Sigmoid colon (tissue), 7 donors: Measurements from ENCODE around the gene SPOPL. TPM values are rescaled to one million over a fixed set of nuclear protein-coding genes. Genes with fewer than 3 reads are reported as not detected.

Experiments used
- DNase-seq: peaks from one replicate; pipeline ENCODE4 v3.0.0-alpha.2; 2019
- H3K27ac ChIP-seq, 4 donors: fragments of 200-600 bp; sonication (generic); one replicate each; pipeline ENCODE4 v1.5.1; 2016 to 2019; ENCODE audit warnings: mild to moderate bottlenecking in 1 of 4
- H3K27me3 ChIP-seq, 3 donors: fragments of 200-600 bp; sonication (generic); one replicate each; pipeline ENCODE4 v1.5.1; 2019; ENCODE audit warnings: mild to moderate bottlenecking in 1 of 3
- H3K36me3 ChIP-seq, 4 donors: fragments of 200-600 bp; sonication (generic); one replicate each; pipeline ENCODE4 v1.5.1; 2016 to 2019
- H3K4me1 ChIP-seq, 4 donors: fragments of 200-600 bp; sonication (generic); one replicate each; pipeline ENCODE4 v1.5.1; 2017 to 2019
- H3K4me3 ChIP-seq, 4 donors: fragments of 200-600 bp; sonication (generic); one replicate each; pipeline ENCODE4 v1.5.1; 2017 to 2019; ENCODE audit warnings: mild to moderate bottlenecking in 2 of 4, moderate library complexity in 1 of 4
- H3K9me3 ChIP-seq, 4 donors: fragments of 200-600 bp in 3 of 4; sonication (generic) in 3 of 4; one replicate each; pipeline versions ENCODE4 v1.5.1 to v1.6.1; 2013 to 2019
- EP300 ChIP-seq, 4 donors: sonication (generic); formaldehyde crosslinking; IDR thresholded peaks; one replicate each; pipeline ENCODE4 v1.6.1; 2017; ENCODE audit warnings: antibody characterized with exemption in 4 of 4
- POLR2A ChIP-seq, 2 donors: fragments of 450-650 bp; IDR thresholded peaks; one replicate each; pipeline ENCODE4 v1.6.1; 2016; ENCODE audit warnings: antibody characterized with exemption in 2 of 2, mild to moderate bottlenecking in 2 of 2, moderate library complexity in 2 of 2
- POLR2AphosphoS5 ChIP-seq, 4 donors: sonication (generic); formaldehyde crosslinking; IDR thresholded peaks; one replicate each; pipeline ENCODE4 v1.6.1; 2017; ENCODE audit warnings: antibody characterized with exemption in 4 of 4
- WGBS, 2 donors: extraction: QIAGEN DNeasy Blood & Tissue Kit; methylation state at CpG; one replicate each; pipeline ENCODE4 v1.1.7; 2013; 5-methylcytosine and 5-hydroxymethylcytosine counted together
- intact Hi-C: fragments of 100-400 bp; cut with DNase I; formaldehyde crosslinking; loops from one replicate; pipeline ENCODE4 v1.15.1; 2023
- polyA plus RNA-seq, 3 donors: library from polyadenylated mRNA; stranded (reverse); fragments of 200-250 nt; gene quantifications; one replicate each; pipeline ENCODE4 v1.2.3, GENCODE V29; 2013
- total RNA-seq, 4 donors: library from RNA; depleted of rRNA; stranded (reverse); fragments of >200 nt; gene quantifications; one replicate each; pipeline ENCODE4 v1.1.0, GENCODE V29; 2016
- TF ChIP-seq, protein P1 (sequence below), 4 experiments: fragments of 450-650 bp in 3 of 4; fragments of 200-600 bp in 1 of 4; IDR thresholded peaks; one replicate each; pipeline ENCODE4 v1.5.1; 2016 to 2019; ENCODE audit warnings: antibody characterized with exemption in 4 of 4, mild to moderate bottlenecking in 3 of 4, moderate library complexity in 2 of 4
- donor health status: healthy with polysubstance abuse.
- donor health status: Bipolar disorder and iron deficiency.
- donor health status: healthy.

SPOPL gene
- total and polyA plus RNA-seq, 7 donors, result 8.6 to 43.3 (median 29.1) TPM

DNA sequence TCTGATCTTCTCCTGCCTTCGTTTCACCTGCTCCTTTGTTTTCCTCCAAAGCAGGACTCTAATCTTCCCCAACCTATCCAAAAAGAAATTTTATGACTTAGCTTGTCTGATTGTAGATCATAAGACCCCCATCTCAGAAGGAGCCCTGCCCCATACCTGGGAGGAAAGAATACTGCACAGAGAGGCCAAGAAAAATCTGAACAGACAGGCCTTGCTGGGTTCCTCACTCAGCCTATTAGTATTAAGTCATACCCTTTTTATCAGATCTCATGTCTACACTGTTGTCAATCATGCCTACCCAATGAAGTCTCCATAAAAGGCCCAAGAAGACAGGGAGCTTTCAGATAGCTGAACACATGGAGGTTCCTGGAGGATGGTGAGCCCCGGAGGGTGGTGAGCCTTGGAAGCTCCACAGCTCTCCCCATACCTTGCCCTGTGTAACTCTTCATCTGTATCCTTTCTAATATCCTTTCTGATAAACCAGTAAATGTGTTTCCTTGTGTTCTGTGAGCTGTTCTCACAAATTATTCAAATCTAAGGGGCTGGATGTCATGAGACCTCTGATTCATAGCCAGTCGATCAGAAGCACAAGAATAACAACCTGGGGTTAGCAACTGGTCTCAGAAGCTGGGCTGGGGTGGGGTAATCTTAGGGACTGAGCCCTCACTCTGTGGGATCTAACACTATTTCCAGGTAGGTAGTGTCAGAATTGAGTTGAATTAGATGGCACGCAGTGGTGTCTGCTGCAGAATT lies 108.8 kb downstream of the SPOPL start:
- Histone ChIP-seq H3K9me3 (no peaks in the 10 kb centered on the region), H3K4me1 (no peaks in the 10 kb centered on the region), H3K36me3 (no peaks in the 10 kb centered on the region), H3K4me3 (no peak overlapping the region), H3K27ac (no peak overlapping the region), H3K27me3 (no peaks in the 10 kb centered on the region)
- TF ChIP-seq POLR2AphosphoS5 (IDR thresholded peaks at IDR 0.05), result no peak
- no peak for TF ChIP-seq POLR2A (IDR thresholded peaks at IDR 0.05)
- no peak for TF ChIP-seq EP300 (IDR thresholded peaks at IDR 0.05)
- TF ChIP-seq, protein P1, sequence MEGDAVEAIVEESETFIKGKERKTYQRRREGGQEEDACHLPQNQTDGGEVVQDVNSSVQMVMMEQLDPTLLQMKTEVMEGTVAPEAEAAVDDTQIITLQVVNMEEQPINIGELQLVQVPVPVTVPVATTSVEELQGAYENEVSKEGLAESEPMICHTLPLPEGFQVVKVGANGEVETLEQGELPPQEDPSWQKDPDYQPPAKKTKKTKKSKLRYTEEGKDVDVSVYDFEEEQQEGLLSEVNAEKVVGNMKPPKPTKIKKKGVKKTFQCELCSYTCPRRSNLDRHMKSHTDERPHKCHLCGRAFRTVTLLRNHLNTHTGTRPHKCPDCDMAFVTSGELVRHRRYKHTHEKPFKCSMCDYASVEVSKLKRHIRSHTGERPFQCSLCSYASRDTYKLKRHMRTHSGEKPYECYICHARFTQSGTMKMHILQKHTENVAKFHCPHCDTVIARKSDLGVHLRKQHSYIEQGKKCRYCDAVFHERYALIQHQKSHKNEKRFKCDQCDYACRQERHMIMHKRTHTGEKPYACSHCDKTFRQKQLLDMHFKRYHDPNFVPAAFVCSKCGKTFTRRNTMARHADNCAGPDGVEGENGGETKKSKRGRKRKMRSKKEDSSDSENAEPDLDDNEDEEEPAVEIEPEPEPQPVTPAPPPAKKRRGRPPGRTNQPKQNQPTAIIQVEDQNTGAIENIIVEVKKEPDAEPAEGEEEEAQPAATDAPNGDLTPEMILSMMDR (IDR thresholded peaks at IDR 0.05), result no peak
- whole genome bisulfite sequencing, 2 donors, result 93 to 94% methylated on average over 4 of the region's 4 CpGs
- intact Hi-C loops, result no loop called here
- DNase-seq, result no peak

DNA sequence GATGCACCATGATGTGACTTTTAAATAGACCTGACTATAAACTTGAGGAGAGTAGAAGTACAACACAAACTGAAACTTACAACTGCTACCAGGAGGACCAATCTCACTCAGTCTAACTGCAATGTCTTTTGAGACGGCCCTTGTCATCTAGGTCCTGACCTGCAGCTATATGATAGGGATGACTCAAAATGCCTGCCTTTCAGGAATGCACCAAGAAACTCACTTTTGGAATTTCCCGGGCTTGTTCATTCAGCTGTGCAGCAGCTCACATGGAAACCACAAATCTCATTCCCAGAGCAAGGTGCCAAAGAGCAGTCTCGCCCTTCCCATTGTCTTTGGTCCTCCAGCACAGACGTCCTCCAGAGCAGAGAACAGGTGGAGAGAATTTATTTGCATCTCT lies 113.7 kb downstream of the SPOPL start:
- 74 to 83% methylated on average over 4 of the region's 4 CpGs for WGBS, 2 donors
- no peak for DNase-seq
- Histone ChIP-seq H3K4me1 (no peaks in the 10 kb centered on the region), H3K9me3 (no peaks in the 10 kb centered on the region), H3K36me3 (no peaks in the 10 kb centered on the region), H3K27me3 (no peaks in the 10 kb centered on the region), H3K27ac (no peak overlapping the region), H3K4me3 (no peak overlapping the region)
- intact Hi-C loops, result no loop called here
- TF ChIP-seq, protein P1 (IDR thresholded peaks at IDR 0.05), result no peak
- TF ChIP-seq EP300 (IDR thresholded peaks at IDR 0.05) (no peak), POLR2A (IDR thresholded peaks at IDR 0.05) (no peak), POLR2AphosphoS5 (IDR thresholded peaks at IDR 0.05) (no peak)

DNA sequence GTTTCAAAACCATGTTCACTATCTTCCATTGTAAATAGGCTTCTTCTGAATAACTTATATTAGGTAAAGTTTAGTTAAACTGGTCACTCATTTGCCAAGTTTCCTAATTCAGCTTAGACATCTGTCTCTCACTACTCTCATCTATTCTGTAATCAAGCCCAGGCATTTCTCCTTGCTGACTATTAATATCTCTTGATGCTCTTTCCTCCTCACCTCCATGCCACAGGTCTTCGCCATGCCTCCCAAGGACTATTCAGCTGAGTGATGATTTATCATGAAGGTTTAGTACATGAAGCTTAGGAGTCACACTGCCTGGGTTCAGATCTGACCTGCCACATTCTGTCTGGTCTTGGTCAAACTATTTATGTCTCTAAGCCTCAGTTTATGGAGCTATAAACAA lies 115.5 kb downstream of the SPOPL start:
- no peaks in the 10 kb centered on the region for H3K36me3 ChIP-seq
- no peak for DNase-seq
- no peak overlapping the region for H3K4me3 ChIP-seq
- 90 to 98% methylated on average over 1 of the region's 1 CpG for WGBS, 2 donors
- intact Hi-C loops, result no loop called here
- no peaks in the 10 kb centered on the region for H3K4me1 ChIP-seq
- no peak for TF ChIP-seq POLR2A (IDR thresholded peaks at IDR 0.05)
- no peak overlapping the region for H3K27ac ChIP-seq
- H3K9me3 ChIP-seq, result no peaks in the 10 kb centered on the region
- H3K27me3 ChIP-seq, result no peaks in the 10 kb centered on the region

DNA sequence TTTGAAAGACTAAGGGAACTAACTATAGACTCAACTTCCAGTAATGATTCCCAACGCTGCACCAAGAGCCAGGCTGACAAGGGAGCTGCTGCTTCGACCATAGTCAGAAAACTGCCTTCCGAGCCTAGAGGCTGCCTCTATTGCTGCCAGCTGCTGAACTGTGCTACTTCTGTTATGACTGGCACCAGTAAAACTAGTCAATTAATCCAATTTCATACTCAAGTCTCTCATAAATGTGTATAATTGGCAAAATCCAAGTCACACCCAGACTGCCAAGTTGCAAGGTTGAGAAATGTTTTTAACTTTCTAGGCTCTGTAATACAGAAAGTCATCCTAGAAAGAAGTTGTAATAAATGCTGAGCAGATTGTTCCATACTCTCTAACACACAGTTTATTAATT lies 117.4 kb downstream of the SPOPL start:
- no peak for TF ChIP-seq EP300 (IDR thresholded peaks at IDR 0.05)
- TF ChIP-seq, protein P1 (IDR thresholded peaks at IDR 0.05), result no peak
- TF ChIP-seq POLR2A (IDR thresholded peaks at IDR 0.05), result no peak
- no peak for TF ChIP-seq POLR2AphosphoS5 (IDR thresholded peaks at IDR 0.05)
- Histone ChIP-seq H3K27ac (no peak overlapping the region), H3K4me3 (no peak overlapping the region), H3K4me1 (no peaks in the 10 kb centered on the region), H3K9me3 (no peaks in the 10 kb centered on the region), H3K36me3 (no peaks in the 10 kb centered on the region), H3K27me3 (no peaks in the 10 kb centered on the region)
- intact Hi-C loops, result no loop called here
- WGBS, 2 donors, result 86 to 95% methylated on average over 3 of the region's 3 CpGs
- no peak for DNase-seq

DNA sequence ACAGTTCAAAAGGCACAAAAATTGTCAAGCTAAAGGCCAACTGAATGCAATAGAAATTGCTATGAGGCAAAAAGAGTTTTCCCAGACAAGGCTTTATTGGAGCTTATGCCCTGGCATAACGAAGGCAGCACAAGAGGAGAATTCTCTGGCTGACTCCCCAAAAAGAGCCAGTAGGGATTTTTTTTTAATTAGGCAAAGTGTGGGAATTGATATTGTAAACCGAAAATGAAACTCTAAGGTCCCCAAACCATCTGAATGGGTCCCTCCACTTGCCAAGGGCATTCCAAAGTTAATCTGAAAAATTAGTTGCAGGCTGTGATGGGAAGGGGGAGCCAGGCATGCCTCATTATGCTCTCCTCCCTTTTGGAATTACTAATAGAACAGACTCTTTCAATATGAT lies 118.9 kb downstream of the SPOPL start:
- no peak for TF ChIP-seq POLR2A (IDR thresholded peaks at IDR 0.05)
- TF ChIP-seq POLR2AphosphoS5 (IDR thresholded peaks at IDR 0.05), result no peak
- TF ChIP-seq, protein P1 (IDR thresholded peaks at IDR 0.05), result no peak
- no peak for TF ChIP-seq EP300 (IDR thresholded peaks at IDR 0.05)
- H3K4me1 ChIP-seq, result no peaks in the 10 kb centered on the region
- intact Hi-C loops, result no loop called here
- H3K4me3 ChIP-seq, result no peak overlapping the region
- DNase-seq, result no peak
- H3K9me3 ChIP-seq, result no peaks in the 10 kb centered on the region
- no peak overlapping the region for H3K27ac ChIP-seq
- H3K36me3 ChIP-seq, result no peaks in the 10 kb centered on the region
- no peaks in the 10 kb centered on the region for H3K27me3 ChIP-seq
- WGBS, 2 donors, result 77 to 84% methylated on average over 2 of the region's 2 CpGs
